OCI-LY3 (cell line): ENCODE results near the gene TRIM24.

ENCODE experiments used
- H2AFZ ChIP-seq: fragments of 200-600, 300-600 bp; shearing (Covaris generic); 2 replicates; pipeline ENCODE4 v1.6.0; 2014; ENCODE audit warnings: antibody characterized with exemption, low read depth, low read length
- H3K27ac ChIP-seq: fragments of 200-600, 300-600 bp; sonication (generic); 2 replicates; pipeline ENCODE4 v1.5.1; 2014; ENCODE audit warnings: mild to moderate bottlenecking, low read length, moderate library complexity, mixed read lengths
- H3K27me3 ChIP-seq: fragments of 200-600, 300-600 bp; sonication (generic); 2 replicates; pipeline ENCODE4 v1.6.1; 2014; ENCODE audit warnings: low read depth, low read length, mixed read lengths
- H3K36me3 ChIP-seq: fragments of 200-600, 300-600 bp; sonication (generic); replicated peaks from 2 replicates; pipeline ENCODE3; 2014; ENCODE audit warnings: low read depth, low read length, mixed read lengths
- H3K4me1 ChIP-seq: fragments of 300-600, 200-600 bp; sonication (generic); 2 replicates; pipeline ENCODE4 v1.6.1; 2014; ENCODE audit warnings: low read length, mixed read lengths
- H3K4me2 ChIP-seq: fragments of 200-600, 300-600 bp; sonication (generic); 2 replicates; pipeline ENCODE4 v1.6.1; 2014; ENCODE audit warnings: low read length, mixed read lengths
- H3K4me3 ChIP-seq: fragments of 300-600, 200-600 bp; sonication (generic); 2 replicates; pipeline ENCODE4 v1.5.1; 2014; ENCODE audit warnings: antibody characterized with exemption, mild to moderate bottlenecking, low read length, moderate library complexity
- H3K79me2 ChIP-seq: fragments of 300-600, 200-600 bp; shearing (Covaris generic); 2 replicates; pipeline ENCODE4 v1.6.1; 2014; ENCODE audit warnings: mild to moderate bottlenecking, low read length, mixed read lengths
- H3K9ac ChIP-seq: fragments of 300-600, 200-600 bp; shearing (Covaris generic); 2 replicates; pipeline ENCODE4 v1.6.0; 2014; ENCODE audit warnings: mild to moderate bottlenecking, low read length, moderate library complexity
- H3K9me3 ChIP-seq: fragments of 200-600, 300-600 bp; shearing (Covaris generic); 2 replicates; pipeline ENCODE4 v1.6.1; 2014; ENCODE audit warnings: low read length, mixed read lengths; ENCODE audit not compliant: insufficient read depth
- H4K20me1 ChIP-seq: fragments of 200-600, 300-600 bp; sonication (generic); 2 replicates; pipeline ENCODE4 v1.6.1; 2016; ENCODE audit warnings: low read length, mixed read lengths; ENCODE audit not compliant: insufficient read depth
- EZH2phosphoT487 ChIP-seq: fragments of 200-600 bp; shearing (Covaris generic); IDR thresholded peaks from 2 replicates; pipeline ENCODE4 v1.6.1; 2018; ENCODE audit warnings: antibody characterized with exemption, mixed run types, low read depth
- TF ChIP-seq, protein P1 (sequence below): fragments of 200-600, 300-600 bp; sonication (generic); IDR thresholded peaks from 2 replicates; pipeline ENCODE4 v1.5.1; 2014; ENCODE audit warnings: antibody characterized with exemption, low read length, low read depth

The TRIM24 gene

DNA sequence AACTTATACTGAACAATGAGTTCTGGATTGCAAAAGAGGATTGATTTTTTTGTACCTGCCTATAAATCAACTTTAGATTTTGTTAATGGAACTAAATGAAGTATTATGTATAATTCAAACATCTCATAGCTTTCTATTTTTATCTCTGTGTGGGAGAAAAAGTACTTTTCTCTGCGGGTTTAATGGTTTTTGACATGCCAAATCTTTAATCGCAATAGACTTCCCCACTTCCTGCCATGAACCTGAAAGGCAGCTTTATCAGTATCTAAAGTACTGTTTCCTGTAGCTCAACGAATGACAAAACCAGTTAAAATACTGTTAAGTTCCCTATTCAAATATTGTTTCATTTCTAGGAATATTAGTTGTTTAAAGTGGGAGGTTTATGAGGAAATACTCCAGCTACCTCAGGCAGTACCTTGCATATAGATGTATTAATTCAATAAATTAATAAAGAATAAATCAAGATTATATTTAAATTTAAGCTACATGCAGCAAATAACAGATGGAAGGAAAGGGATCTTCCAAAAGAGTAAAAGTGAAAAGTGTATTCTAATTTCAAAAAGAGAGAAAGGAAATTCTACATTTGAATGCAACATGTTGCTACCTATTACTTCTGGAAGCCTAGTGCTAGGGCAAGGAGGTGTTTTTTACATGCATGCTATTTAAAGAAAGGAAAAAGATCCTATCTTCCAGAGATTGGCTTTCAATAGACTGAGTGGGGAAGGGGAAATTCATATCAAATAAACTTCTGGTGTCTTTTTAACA lies 165.2 kb downstream of the TRIM24 start:
- H3K9ac ChIP-seq = no peak overlapping the region
- no peak overlapping the region for H2AFZ ChIP-seq
- H4K20me1 ChIP-seq = no peaks in the 10 kb centered on the region
- TF ChIP-seq, protein P1, sequence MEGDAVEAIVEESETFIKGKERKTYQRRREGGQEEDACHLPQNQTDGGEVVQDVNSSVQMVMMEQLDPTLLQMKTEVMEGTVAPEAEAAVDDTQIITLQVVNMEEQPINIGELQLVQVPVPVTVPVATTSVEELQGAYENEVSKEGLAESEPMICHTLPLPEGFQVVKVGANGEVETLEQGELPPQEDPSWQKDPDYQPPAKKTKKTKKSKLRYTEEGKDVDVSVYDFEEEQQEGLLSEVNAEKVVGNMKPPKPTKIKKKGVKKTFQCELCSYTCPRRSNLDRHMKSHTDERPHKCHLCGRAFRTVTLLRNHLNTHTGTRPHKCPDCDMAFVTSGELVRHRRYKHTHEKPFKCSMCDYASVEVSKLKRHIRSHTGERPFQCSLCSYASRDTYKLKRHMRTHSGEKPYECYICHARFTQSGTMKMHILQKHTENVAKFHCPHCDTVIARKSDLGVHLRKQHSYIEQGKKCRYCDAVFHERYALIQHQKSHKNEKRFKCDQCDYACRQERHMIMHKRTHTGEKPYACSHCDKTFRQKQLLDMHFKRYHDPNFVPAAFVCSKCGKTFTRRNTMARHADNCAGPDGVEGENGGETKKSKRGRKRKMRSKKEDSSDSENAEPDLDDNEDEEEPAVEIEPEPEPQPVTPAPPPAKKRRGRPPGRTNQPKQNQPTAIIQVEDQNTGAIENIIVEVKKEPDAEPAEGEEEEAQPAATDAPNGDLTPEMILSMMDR = no peak
- no peak for TF ChIP-seq EZH2phosphoT487
- H3K9me3 ChIP-seq = no peaks in the 10 kb centered on the region
- no peak overlapping the region for H3K4me3 ChIP-seq
- H3K4me1 ChIP-seq = peaks cover 12% of the 10 kb centered on the region
- H3K27me3 ChIP-seq = no peaks in the 10 kb centered on the region
- peak overlapping the region; percentile 5; the same call in 1 of the 2 replicates for H3K4me2 ChIP-seq
- H3K36me3 ChIP-seq = no peaks in the 10 kb centered on the region
- H3K27ac ChIP-seq = no peak overlapping the region
- no peaks in the 10 kb centered on the region for H3K79me2 ChIP-seq

DNA sequence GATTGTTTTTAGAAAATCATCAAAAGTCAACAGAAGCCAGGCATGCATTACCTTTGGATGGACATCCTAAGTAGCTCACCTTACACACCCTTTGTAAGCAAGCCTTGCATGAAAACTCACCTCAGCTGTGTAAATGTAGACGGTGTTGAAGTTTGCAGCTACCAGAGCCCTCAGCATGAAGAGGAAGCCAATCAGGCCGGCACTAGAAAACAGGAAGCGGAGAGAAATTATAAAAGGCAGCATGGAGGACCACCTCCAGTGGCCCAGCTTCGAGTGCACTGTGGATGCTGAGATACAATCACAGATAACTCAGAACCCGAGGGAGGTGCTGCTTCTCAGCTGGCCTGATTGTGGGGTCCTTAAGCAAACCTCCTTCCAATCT lies 165.8 kb downstream of the TRIM24 start:
- no peak overlapping the region for H3K27ac ChIP-seq
- no peaks in the 10 kb centered on the region for H3K79me2 ChIP-seq
- no peaks in the 10 kb centered on the region for H3K27me3 ChIP-seq
- H3K9ac ChIP-seq = no peak overlapping the region
- H4K20me1 ChIP-seq = no peaks in the 10 kb centered on the region
- no peaks in the 10 kb centered on the region for H3K36me3 ChIP-seq
- no peak overlapping the region for H3K4me2 ChIP-seq
- H3K4me3 ChIP-seq = no peak overlapping the region
- H3K4me1 ChIP-seq = peaks cover 12% of the 10 kb centered on the region
- TF ChIP-seq, protein P1 = no peak
- no peak for TF ChIP-seq EZH2phosphoT487
- H2AFZ ChIP-seq = no peak overlapping the region
- no peaks in the 10 kb centered on the region for H3K9me3 ChIP-seq

DNA sequence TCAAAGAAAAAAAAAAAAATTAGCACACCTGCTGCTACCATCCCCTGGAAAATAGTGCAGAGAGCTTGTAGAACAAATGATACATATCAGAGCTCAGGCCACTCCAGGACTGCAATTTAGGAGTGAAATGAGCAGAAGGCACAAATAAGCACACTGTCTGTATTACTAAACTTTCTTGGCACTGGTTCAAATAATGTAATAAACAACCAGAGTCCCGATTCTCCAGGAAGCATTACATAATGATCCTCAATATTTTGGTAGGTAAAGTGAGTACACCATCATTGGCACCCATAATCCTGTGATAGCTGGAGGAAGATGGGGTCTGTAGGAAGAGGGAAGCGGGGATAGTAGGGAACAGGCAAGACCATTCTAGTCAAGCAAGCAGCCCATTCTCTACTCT lies 166.8 kb downstream of the TRIM24 start:
- H3K9me3 ChIP-seq = no peaks in the 10 kb centered on the region
- H3K4me3 ChIP-seq = no peak overlapping the region
- H3K27me3 ChIP-seq = 0 out of 2 replicates have a peak, but pooled peaks cover 2% of the 10 kb centered on the region
- no peaks in the 10 kb centered on the region for H3K36me3 ChIP-seq
- H3K9ac ChIP-seq = no peak overlapping the region
- H3K27ac ChIP-seq = no peak overlapping the region
- H3K79me2 ChIP-seq = no peaks in the 10 kb centered on the region
- H2AFZ ChIP-seq = no peak overlapping the region
- no peak for TF ChIP-seq EZH2phosphoT487
- TF ChIP-seq, protein P1 = no peak
- no peaks in the 10 kb centered on the region for H4K20me1 ChIP-seq
- peaks cover 12% of the 10 kb centered on the region for H3K4me1 ChIP-seq
- no peak overlapping the region for H3K4me2 ChIP-seq

DNA sequence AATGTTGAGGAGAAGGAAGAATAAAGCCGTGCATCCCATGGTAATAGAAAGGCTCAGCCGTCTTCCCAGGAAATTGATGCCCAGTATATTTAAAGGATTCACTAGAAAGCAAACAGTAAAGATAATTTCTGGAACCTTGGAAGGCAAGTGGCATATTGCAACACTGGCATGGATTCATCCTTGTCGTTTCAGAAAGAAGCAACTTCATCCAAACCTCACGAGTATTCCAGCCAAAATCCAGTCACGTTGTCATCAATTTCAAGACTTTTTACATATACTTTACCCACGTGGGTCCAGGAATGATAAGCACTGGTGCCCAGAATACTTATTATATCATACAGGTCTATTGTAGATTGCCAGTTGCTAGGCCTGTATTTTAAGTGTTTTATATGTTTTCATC lies 167.3 kb downstream of the TRIM24 start:
- Histone ChIP-seq H3K79me2 (no peaks in the 10 kb centered on the region), H2AFZ (no peak overlapping the region), H3K4me1 (peaks cover 12% of the 10 kb centered on the region), H3K4me3 (no peak overlapping the region), H4K20me1 (no peaks in the 10 kb centered on the region), H3K4me2 (no peak overlapping the region), H3K9me3 (no peaks in the 10 kb centered on the region), H3K27me3 (0 out of 2 replicates have a peak, but pooled peaks cover 2% of the 10 kb centered on the region), H3K27ac (no peak overlapping the region), H3K36me3 (no peaks in the 10 kb centered on the region), H3K9ac (no peak overlapping the region)
- no peak for TF ChIP-seq EZH2phosphoT487
- TF ChIP-seq, protein P1 = no peak
